ENCODE measurements around the gene TANC1. TPM values are rescaled to one million over a fixed set of nuclear protein-coding genes. Genes with fewer than 3 reads are reported as not detected.

Gene TANC1
- total and polyA plus RNA-seq, 2 experiments from 2014 or later, result 2.8 to 9.5 TPM

DNA sequence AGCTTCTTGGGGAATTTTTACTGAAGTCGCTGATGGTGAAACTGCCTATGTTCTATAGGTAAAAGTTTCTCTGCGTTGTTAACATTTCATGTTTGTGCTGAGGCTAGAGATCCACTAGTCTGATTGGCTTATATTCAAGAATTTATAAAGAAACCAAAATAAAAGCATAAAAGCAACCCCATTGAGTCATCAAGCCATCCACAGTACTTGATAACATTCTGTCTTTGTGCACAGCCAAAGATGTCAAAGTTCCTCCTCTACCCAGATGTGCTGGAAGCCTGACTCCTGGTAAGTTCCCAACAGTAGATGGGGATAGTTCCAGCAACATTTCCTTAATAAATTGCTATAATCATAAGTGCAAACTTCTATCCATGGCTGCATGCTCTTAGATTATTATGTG is 107.8 kb downstream of the TANC1 start:
- Histone ChIP-seq H3K27ac (ENCODE audit: low read depth) (no peak overlapping the region), H2AFZ (no peak overlapping the region), H4K20me1 (replicated peaks; ENCODE audit: insufficient read depth) (0 out of 2 replicates have a peak, but pooled peaks cover 5% of the 10 kb centered on the region), H3K4me1 (ENCODE audit: insufficient read depth) (no peaks in the 10 kb centered on the region), H3K4me3 (no peak overlapping the region), H3K27me3 (ENCODE audit: insufficient read depth) (no peaks in the 10 kb centered on the region), H3K79me2 (replicated peaks; ENCODE audit: insufficient read depth) (no peaks in the 10 kb centered on the region), H3K4me2 (no peak overlapping the region), H3K36me3 (ENCODE audit: insufficient read depth) (no peaks in the 10 kb centered on the region), H3F3A (replicated peaks; ENCODE audit: low read depth) (no peaks in the 10 kb centered on the region), H3K9me2 (ENCODE audit: insufficient read depth) (no peaks in the 10 kb centered on the region)
- no peak for DNase-seq (ENCODE audit: low spot score)
- Mint-ChIP-seq H3K9me3 (no peaks in the 10 kb centered on the region), H3K4me1 (peaks cover 3% of the 10 kb centered on the region; the same call in 1 of the 3 replicates), H3K27me3 (ENCODE audit: insufficient read depth, low read depth, poor library complexity) (no peaks in the 10 kb centered on the region), H3K27ac (no peak overlapping the region), H3K36me3 (ENCODE audit: low read depth) (no peaks in the 10 kb centered on the region), H3K4me3 (no peak overlapping the region)
- TF ChIP-seq, protein P1, sequence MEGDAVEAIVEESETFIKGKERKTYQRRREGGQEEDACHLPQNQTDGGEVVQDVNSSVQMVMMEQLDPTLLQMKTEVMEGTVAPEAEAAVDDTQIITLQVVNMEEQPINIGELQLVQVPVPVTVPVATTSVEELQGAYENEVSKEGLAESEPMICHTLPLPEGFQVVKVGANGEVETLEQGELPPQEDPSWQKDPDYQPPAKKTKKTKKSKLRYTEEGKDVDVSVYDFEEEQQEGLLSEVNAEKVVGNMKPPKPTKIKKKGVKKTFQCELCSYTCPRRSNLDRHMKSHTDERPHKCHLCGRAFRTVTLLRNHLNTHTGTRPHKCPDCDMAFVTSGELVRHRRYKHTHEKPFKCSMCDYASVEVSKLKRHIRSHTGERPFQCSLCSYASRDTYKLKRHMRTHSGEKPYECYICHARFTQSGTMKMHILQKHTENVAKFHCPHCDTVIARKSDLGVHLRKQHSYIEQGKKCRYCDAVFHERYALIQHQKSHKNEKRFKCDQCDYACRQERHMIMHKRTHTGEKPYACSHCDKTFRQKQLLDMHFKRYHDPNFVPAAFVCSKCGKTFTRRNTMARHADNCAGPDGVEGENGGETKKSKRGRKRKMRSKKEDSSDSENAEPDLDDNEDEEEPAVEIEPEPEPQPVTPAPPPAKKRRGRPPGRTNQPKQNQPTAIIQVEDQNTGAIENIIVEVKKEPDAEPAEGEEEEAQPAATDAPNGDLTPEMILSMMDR (conservative IDR thresholded peaks at IDR 0.05; ENCODE audit: low read depth in 2 of 2), result no peak
- TF ChIP-seq JUNB (IDR thresholded peaks at IDR 0.05; ENCODE audit: unreplicated experiment) (no peak), ZNF331 (CRISPR knock-in tag; IDR thresholded peaks at IDR 0.05; ENCODE audit: low read depth) (no peak), ZNF114 (CRISPR knock-in tag; IDR thresholded peaks at IDR 0.05) (no peak), EZH2 (IDR thresholded peaks at IDR 0.05; ENCODE audit: low read depth, unreplicated experiment) (no peak), POLR2AphosphoS5 (IDR thresholded peaks at IDR 0.05; ENCODE audit: low read depth) (no peak), EZH2phosphoT487 (IDR thresholded peaks at IDR 0.05; ENCODE audit: unreplicated experiment) (no peak), CREB1 (CRISPR knock-in tag; IDR thresholded peaks at IDR 0.05; ENCODE audit: low read depth) (no peak), REST (IDR thresholded peaks at IDR 0.05; ENCODE audit: unreplicated experiment) (no peak), ZNF462 (CRISPR knock-in tag; IDR thresholded peaks at IDR 0.05) (no peak), STAT1 (IDR thresholded peaks at IDR 0.05; ENCODE audit: unreplicated experiment) (no peak), NANOG (IDR thresholded peaks at IDR 0.05; ENCODE audit: borderline replicate concordance) (no peak)
- TF ChIP-seq, protein P2, sequence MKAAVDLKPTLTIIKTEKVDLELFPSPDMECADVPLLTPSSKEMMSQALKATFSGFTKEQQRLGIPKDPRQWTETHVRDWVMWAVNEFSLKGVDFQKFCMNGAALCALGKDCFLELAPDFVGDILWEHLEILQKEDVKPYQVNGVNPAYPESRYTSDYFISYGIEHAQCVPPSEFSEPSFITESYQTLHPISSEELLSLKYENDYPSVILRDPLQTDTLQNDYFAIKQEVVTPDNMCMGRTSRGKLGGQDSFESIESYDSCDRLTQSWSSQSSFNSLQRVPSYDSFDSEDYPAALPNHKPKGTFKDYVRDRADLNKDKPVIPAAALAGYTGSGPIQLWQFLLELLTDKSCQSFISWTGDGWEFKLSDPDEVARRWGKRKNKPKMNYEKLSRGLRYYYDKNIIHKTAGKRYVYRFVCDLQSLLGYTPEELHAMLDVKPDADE (IDR thresholded peaks at IDR 0.05), result no peak
- no peak for ATAC-seq
